ENCODE data around the gene ZBTB20.
A peak's percentile ranks its signal among the peaks of the same experiment; 100 is the strongest.

The ZBTB20 gene

DNA sequence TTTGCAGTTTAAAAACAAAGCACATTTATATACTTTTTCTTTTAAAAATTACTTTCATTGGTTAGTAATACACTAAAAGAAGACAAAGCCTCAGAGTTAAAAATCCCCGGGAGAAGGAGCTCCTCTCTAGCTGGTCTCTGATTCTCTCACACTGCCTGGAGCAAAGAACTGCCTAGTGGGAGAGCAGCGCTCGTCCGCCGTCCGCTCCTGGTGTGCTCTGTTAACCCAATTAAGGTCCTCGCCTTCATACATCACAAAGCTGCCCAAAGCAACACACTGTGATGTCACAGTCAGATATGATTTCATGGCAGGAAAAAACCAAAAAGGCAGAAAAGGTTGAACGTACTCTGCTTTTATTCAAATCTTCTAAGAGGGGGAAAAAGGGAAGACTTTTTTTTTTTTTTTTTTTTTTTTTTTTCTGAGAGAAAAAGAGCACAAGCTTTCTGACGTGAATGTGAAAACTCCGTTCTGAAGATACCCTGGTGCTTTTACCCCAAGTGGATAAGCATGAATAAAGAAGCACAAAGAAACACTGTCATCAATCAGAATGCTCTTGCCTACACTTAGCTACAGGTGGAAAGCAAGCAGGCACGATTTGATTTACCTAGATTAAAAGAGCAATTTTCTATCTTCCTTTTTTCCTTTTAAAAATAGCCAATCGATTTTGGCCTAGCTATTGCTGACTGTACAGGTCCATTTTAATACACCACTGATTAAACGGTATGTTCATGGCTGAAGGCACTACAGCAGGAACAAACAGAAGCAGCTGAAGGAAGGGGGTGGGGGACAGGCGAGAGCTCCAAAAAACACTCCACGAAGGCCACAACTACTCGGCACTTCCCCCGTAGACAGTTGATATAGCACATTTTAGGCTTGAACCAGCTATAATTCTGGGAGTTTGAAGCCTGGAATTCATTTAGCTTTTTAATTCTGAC, 738.1 kb downstream of the ZBTB20 start:
- no peak for DNase-seq (ENCODE audit: low read depth)

DNA sequence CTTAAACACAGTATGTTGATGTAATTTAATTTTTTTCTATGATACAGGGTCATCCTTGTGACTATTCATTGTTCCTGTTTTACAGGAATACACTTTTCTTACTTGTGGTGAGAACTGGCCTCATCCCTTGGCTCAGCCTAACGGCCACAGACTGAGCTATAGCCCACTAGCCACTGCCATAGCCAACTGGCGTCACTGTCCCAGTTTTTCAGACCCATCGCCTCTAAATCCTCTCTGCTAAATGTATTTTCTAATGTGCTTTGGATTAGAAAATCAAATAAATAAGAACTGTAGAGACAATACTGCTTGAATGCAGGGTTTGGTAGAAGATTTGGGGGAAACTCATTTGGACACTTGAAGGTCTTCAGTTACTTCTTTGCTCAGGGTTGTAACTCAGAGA, 740.2 kb downstream of the ZBTB20 start:
- DNase-seq (ENCODE audit: low read depth) = no peak

DNA sequence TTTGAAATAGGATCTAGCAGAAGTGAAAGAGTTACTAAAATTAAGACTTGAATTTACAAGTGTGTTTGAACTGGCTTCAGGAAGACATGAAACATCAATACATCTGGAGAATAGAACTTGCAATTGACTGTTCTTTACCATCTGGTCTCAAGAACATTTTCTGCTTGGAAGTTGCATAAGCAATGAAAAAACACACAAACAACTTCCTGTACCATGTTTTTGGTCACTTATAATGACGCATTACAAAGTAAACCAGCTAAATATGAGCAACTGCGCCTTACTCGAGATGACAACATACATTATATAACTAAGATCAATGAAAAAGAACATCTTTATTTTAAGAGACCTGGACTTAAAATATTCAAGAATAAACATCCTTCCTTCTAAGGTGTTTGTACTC, 740.8 kb downstream of the ZBTB20 start:
- no peak for DNase-seq (ENCODE audit: low read depth)

DNA sequence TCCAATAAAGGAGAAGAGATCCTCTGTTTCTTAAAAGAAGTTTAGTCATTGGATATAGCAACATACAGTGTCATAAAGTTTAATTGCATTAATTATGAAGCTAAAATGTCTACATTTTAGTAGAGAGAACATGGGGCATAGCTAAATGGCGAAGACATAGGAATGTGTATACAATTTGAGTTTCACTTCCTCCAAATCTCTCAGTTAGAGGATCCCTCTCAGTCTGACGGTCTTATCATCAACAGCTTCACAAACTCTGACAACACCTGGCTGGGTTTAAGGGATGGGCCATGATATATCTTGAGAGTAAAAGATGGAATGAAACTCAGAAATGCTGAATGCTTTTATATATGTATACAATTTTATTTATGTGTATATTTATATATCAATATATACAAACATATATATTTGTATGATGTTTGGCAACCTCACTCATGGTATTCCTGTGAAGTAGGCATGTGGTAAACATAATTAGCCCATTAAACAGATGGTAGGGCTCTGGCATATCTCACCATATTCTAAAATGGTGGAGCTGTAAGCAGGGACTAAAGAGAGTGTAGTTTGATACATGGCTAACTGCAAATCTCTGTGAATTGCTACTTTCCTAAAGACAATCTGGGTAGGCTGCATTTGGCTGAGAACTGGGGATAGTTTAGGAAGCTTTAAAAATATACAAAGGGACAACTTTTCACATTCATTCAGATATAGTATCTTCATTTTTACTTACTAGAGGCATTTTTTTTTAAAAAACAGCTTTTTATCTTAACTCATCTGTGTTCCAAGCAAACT, 741.7 kb downstream of the ZBTB20 start:
- DNase-seq (ENCODE audit: low read depth) = no peak

DNA sequence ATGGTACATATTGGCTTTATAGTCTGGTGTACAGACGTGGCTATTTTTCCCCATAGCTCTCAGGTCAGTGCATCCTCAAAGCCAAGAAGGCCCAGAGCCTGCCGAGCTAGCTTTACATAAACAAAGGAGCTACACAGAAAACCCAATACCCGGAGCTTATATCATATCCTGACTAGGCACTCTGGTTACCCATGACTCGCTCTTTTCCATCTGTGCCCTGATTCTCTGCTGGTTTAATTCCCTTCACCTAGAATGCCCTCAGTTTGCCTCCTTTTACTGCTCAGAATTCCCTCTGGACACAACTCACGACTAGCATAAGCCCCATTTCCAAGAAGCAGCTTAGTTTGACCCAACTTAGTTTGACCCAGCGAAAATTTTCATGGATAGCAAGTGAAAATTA, 742.5 kb downstream of the ZBTB20 start:
- DNase-seq (ENCODE audit: low read depth) = no peak

DNA sequence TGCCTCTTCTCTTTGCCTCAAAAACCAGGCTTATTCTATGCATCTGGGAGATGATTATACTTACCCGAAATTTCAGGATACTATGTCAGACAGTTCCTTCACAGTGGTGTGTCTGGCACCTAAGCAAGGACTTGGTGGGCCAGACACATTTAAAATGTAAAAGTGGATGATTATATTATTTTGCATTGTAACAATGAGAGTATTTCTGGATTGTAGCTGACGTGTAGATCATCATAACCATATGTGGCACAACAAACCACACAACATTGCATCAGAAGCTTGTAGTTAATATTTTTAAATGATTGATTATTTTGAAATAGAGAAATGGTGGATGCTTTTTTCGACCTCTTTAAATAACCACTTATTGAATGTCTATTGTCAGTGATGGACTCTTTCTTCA, 744.2 kb downstream of the ZBTB20 start:
- no peak for DNase-seq (ENCODE audit: low read depth)

DNA sequence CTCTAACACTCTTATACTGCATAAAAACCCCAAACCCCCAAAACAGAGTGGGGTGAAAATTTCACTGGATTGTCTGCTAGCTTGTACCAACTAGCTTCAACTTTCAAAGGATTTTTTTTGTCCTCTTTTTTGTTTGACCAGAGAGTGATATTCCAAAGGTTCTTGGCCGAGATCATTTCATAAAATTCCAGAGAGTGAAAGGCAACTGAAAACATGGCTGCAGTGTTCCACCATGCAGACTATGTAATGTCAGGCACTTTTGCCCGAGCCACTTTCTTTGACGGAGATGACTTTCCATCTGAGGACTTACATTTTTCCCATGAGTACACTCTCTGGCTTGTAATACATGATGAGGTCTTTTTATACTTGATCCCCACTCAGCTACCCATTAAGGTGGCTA, 745.7 kb downstream of the ZBTB20 start:
- no peak for DNase-seq (ENCODE audit: low read depth)

DNA sequence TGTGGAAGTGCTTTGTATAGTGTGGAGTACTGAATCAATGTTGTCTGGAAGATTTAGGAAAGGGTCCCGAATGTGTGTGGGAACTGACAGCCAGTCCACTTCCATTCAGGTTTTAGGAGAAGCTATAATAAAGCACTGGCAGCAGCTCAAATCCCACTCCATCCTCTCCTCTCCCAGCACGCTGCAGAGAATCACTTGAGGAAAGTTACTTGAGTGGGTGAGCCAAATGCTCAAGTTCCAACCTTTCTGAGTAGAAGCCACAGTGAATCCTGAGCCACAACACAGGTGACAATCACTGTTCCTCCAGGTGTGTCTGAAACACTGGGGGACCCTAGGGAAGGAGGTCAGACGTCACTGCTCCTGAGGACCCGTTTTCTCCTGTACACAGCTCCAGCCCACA, 746.7 kb downstream of the ZBTB20 start:
- DNase-seq (ENCODE audit: low read depth) = no peak

DNA sequence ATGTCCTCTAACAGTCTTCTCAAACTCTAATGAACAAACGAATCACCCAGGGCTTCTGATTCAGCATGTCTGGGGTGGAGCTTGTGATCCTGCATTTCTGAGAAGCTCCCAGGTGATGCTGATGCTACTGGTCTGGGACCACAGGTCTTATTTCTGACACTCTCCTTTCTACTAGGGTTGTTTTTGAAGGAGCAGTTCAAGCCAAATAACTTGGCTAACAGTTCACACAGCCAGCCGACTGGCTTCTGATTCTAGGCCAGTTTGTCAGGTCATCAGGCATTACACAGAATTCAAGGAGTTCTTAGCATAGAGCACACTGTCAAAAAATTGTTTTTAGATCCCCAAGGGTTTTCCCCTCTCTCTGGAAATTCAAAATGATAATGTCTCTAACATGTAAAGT, 752.5 kb downstream of the ZBTB20 start:
- no peak for DNase-seq (ENCODE audit: low read depth)

DNA sequence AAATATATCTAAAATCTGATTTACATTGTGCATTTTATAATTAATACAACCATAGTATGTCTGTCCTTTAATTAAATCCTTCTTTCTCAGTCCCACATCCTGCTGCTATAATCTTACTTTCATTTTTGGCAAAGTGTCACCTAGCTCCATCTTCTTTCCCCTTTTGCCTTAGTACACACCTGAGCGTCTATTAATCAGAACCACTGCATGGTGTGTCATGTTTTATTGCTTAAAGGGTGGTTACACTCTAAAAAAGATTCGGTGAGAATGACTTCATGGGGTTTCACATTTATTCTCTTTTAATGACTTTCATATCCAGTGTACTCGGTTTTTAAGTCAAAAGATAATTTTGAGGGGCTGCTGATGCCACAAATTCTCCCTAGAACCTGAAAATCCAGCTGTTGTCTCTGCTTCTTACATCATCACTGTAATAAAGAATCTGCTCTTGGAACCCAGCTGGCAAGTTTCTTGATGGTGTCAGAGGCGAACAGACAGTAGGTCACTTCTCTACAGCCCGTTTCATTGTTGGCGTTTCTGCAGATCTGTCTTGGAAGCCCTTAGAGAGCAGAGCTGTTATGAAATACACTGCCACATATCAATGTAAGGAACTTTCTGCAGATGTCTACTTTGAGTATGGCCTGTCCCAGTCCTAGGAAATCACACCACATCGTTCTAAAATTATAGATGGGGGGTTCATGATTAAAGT, 753.6 kb downstream of the ZBTB20 start:
- no peak for DNase-seq (ENCODE audit: low read depth)

DNA sequence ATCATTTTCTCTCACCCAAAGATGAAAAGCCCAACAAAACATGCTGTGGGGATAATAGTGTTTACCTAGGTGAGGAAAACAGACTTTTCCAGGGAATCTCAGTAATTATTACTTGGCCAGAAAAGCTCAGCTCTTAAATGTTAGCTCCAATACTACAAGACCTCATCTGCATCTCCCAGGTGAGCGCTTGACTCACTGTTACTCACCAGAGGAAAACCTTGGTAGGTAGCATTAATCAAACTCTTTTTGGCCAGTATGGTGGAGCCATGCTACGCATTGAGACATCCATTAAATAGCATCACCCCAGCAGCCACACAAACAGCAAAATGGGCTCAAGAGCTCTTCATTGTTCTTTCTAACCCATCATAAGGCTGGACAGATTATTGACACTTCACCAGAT, 754.3 kb downstream of the ZBTB20 start:
- no peak for DNase-seq (ENCODE audit: low read depth)

DNA sequence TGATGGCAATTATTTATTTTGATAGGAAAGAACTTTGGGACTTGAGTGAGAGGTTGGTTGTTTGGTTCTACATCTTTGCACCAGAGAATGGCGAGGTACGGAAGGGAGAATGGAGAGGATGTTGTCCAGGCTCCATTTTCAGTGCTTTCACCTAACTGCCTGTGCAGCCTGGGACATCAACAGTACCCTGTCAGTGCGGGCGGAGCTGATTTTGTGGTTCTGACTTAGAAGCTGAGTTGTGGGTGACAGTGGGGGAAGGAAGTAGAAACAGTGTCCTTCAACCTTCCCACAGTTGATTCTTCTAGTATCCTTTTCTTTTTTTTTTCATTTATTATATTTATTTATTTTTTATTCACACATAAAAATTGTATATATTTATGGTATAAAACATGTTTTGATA, 757.9 kb downstream of the ZBTB20 start:
- no peak for DNase-seq (ENCODE audit: low read depth)

DNA sequence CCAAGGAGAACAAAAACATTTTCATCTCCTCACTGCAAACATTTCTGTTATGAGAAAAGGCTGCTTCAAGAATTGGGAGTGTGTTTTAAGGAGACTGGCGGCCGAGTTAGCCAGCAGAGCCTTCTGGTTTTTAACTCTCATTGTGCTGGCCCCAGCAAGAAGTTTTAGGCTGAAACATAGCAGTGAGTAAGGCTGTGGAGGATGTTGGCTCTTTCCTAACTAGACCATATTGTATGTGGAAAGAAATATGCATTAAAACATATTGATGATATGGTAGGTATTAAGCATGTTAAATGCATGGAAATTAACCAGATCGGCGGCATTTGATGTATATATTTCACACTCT, 762.6 kb downstream of the ZBTB20 start:
- no peak for DNase-seq (ENCODE audit: low read depth)

DNA sequence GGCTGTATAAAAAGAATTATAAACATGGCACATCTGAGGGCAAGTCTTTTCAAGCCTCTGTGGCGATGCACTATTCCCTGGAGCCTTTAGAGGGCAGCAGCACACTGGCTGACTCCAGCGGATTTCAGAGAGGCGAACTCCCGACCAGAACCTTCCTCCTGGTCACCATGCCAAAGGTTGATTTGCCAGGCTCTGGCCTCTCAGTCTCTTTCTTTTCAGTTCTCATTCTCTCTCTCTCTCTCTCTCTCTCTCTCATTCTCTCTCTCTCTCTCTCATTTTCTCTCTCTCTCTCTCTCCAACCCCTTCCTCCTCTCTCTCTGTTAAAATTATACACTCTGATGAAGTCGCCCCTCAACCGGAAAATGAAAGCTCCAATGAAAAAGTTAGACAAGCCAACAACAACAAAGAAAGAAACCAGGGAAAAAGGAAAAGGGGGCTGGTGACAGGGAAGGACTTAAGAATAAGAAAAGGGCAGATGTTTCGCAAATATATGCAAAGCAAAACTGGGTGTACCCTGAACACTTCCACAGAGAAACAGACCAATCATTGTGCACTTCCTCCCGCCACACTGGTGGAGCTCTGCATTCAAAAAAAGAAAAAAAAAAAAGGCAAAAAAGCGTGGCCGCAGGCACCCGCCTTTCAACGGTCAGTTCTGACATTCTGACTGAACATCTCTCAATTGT, 763.1 kb downstream of the ZBTB20 start:
- peak; percentile 15 for DNase-seq (ENCODE audit: low read depth)

DNA sequence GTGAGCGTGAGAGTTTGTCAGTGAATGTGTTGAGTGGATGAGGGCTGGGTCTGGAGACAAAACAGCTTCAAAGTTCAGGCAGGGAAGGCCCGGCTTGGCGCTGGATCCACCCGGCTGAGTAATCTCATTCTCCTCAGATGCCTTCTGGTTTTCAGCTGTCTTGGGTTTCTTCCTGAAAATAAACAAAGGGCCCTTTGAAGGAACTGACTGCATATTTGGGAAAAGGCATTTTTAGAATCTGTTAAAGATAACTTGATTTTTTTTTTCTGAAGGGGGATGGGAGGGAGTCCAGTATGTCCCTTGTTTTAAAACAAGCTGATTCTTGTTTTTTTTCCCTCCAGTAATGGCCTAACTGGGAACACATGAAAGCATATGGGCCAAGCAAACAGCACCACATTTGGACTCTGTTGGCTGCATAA, 766.8 kb downstream of the ZBTB20 start:
- no peak for DNase-seq (ENCODE audit: low read depth)

DNA sequence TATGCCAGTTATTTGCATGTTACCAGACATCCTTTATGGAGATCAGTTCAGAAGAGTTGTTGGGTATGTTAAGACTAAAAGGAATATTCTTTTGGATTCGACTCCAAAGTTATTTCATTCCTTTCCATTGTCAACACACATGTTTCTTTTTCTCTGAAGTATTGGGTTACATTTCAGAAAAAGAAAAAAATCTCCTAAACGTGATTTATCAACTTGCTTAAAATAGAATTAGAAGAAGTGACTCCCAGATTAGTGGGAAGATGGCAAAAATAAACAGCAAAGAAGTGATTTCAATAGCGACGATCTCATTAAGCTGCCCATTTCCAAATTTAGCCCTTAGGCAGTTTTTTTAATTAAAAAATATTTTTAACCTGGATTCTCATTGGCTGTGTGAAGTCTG, 767.8 kb downstream of the ZBTB20 start:
- no peak for DNase-seq (ENCODE audit: low read depth)

DNA sequence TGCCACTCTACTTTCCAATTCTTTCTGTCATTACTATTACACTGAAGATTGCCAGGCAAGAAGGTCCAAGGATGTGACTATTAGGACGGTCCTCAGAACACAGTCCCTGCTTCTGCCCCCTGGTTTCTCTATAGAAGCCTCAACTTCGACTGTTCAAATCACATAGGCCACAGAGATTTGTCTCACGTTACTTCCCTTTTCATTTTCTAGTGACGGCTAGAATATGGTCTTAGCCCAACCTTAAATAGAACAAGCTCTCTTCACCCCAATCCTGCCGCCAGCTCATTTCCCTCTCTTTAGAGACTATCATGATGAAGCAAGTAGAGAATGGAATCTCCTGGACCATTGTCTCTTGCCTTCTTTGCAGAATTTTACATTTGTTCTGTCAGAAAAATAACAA, 768.3 kb downstream of the ZBTB20 start:
- DNase-seq (ENCODE audit: low read depth) = no peak

DNA sequence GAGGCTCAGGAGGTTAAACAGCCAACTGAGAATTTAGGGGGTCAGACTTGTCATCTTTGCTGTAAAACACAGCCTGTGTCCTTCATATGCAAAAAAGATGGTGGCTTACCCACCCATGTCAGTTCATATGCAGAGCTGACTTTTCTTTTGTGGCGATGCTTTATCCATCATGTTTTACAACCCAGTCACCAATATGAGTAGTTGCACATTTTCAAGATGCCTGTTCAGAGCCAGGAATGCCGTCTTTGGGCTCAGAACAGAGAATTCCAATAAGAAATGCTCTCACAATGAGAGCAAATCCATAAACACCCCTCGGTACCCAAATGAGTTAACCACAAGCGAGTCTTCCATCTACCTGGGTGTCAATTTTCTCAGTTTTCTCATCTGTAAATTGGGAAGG, 769.7 kb downstream of the ZBTB20 start:
- DNase-seq (ENCODE audit: low read depth) = no peak

DNA sequence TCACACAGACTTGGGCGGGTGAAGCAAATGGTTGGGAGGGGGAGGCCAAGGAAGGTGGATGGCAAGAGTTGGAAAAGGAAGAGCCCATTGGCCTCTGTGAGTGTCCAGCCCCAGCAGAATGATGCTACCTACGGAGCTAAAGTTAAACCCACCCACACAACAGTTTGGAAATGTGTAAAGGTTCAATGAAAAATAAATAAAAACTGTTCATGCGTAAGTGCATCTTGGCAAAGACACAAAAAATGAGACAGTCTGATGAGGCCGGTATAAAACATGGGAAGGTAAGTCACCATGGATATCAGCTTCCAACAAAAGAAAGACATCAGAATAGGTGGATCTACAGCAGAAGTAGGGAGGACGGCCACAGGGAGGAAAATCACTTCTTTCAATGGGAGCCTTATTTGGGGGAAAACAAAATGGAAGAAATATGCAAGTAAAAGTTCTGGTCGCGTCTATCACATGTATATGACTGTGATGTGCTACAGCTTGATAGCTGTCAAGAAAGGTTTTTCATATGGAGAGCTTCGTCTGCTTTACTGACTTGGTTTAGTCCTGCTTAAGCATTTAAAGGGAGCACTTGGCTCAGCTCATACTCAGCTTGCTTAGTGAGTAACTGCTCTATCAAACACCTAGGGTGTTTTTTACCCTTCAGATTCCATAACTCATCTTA, 770.4 kb downstream of the ZBTB20 start:
- no peak for DNase-seq (ENCODE audit: low read depth)

DNA sequence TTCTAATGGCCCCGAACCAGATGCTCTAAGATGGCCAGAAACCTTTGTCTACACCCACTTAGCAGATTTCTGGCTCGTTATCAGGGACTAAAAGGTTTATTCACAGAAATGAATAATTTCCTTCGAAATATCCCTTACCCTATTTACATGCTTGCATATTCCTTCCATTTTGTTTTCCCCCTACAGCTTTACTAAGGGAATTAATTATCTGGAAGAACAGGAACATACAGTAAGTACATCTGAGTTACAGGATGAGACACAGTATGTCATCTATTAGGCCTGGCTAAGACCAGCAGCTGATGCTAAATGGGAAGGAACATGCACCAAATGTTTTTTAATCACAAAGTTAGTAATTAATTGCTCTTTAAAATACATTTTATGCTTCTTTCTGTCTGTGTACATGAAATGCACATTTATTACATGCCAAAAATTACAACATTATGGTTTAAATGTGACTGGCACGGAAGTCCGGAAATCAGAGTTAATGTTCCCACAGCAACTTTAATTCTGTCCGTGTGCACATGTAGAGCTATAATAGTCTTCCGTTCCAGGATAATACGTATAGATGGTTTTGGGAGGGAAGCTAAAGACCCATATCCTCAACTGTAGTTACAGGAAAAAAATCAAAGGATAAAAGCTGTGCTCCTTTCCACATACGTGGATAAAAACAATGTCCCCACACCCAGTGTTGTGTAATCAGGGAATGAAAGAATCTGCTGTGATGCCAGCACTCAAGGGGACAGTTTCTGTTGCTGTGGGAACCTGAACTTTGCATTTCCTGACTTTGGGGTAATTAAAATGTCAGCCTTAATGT, 771.3 kb downstream of the ZBTB20 start:
- DNase-seq (ENCODE audit: low read depth) = no peak

All from CMK (cell line).